Activated CD8-positive, alpha-beta memory T cell treated with anti-CD3 and anti-CD28 coated beads for 48 hours (primary cell): ENCODE results near the gene RPL27.

Source experiments
- DNase-seq, 3 experiments: peaks; one replicate each; pipeline ENCODE4 v3.0.0-alpha.2; 2020; ENCODE audit warnings: low read depth in 2 of 3, low spot score in 2 of 3

Gene RPL27

DNA sequence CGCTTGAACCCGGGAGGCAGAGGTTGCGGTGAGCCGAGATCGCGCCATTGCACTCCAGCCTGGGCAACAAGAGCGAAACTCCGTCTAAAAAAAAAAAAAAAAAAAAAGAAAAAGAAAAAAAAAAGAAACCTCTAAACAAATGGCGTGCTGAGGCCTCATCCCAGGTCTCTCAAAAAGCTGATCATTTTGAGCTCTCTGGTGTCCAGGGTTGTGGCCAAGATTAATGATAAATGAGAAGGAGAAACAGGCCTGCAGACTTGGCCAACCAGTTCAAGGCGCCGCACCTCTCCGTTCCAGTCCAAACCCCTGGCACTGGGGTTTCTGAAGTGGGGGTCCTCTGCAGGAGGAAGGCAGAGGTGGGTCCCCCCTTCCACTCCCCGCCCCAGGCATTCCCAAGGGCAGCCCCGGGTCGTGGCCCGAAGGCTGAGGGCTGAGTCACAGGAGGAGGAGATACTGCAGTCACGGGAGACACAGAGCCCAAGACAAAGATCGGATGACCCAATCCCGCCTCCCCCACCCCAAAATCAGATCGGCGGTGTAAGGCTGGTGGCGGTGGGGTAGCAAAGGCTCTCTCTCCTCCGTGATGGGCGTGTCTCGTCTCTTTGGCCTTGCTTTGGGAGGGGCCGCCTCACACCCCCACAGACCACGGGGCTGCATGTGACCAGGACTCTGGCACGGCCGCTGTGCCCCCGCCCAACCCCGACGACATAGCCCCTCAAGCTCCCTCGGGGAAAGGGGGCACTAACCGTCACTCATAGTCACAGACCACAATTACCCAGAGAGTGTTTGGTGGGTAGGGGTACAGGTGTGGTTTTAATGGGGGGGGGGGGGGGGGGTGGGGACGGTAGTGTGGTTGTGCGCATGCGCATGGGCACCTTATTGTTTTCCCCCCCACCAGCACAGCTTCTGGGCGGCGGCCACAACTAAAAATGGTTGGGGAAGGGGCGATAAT is 22.8 kb downstream of the RPL27 start:
- DNase-seq: no peak

DNA sequence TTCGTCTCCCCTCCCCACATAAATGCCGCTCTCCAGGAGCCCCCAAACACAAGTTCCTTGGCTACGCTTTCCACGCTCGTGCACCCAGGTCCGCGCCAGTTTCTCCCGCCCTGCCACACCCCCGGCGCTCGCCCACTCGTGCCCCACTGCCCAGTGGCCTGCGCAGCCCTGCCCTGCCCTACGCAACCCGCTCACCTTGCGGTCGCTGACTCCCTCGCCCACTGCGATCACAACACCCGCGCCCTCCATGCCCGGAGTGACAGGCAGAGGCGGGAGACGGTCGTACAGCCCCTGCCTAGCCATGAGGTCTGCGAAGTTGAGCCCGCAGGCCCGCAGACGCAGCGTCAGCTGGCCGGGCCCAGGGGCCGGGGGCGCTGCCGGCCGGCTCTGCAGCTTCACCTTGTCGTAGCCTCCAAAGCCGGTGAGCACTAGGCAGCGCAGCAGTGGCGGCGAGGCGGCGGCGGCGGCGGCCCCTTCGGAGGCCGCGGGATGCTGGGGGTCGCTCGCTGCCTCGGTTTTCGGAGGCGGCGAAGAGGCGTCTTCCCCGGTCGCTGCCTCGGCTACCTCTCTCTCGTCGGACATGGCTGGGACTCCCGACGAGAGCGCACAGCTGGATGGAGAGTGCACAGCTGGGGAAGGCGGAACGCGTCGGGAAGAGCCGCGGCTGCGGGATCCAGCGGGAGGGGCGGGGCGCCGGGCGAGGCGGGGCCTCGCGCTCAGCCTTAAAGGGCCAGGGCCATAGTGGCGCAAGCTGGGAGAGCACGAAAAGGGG is 23.7 kb downstream of the RPL27 start, which contains the start of gene VAT1:
VAT1 (minus strand) TSS at position 645 of the 772 bp plus-strand sequence; CDS start at position 582, 63 bp downstream.
- DNase-seq: peak in 1 of 3 experiments; percentile 47

DNA sequence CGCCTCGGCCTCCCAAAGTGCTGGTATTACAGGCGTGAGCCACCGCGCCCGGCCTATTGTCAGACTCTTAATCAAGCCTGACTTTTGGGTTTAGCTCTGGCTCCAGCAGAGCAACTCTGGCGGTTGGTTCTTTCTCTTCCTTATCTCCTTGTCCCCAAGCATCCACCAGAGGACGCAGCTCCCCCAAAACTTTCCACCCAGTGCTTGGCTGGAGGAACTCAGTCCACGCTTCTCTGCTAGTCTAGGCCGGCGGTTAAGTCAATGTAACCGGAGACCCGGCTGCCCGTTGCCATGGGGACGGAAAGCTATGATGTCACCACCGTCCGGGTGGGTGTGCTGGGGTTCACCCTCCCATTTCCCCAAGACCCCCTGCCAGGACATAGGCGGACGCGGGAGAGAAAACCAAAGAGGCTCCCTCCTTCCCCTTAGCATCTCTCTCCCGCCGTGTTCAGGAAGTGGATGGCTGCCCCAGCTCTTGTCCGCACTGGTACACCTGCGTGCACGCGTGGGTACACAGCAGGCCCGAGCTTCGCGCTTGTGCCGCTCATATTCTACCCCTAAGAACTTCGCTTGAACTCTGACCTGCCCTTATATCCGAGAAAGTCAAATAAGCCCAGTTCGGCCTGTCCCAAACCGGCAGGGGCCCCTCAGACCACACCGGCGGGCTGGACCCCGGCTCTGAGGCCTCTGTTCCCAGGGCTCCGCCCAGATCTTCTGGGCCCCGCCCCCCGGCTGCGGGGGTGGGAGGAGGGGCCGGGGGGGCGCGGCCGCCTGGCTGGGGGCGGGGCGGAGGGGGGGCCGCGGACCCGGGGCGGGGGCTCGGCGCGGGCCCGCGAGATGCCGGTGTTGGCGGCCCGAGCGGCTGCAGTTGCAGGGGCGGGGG is 26.4 kb downstream of the RPL27 start, which contains the start of gene RND2:
RND2 (plus strand) TSS at position 825 of the 883 bp plus-strand sequence. CDS start 117 bp downstream, outside the sequence.
- peak; percentile 53 to 57 (median 55) for DNase-seq

DNA sequence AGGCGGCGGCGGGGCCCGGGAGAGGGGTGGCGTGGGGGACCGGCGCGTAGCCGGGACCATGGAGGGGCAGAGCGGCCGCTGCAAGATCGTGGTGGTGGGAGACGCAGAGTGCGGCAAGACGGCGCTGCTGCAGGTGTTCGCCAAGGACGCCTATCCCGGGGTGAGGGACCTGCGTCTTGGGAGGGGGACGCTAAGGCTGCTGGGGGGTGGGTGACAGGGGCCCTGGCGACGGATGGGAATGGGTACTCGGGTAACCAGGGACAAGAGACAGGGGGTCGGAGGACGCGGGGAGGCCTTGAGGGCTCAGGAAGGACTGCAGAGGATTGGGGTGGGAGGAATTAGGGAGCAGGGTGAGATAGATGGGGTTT is 27.1 kb downstream of the RPL27 start:
- no peak for DNase-seq

DNA sequence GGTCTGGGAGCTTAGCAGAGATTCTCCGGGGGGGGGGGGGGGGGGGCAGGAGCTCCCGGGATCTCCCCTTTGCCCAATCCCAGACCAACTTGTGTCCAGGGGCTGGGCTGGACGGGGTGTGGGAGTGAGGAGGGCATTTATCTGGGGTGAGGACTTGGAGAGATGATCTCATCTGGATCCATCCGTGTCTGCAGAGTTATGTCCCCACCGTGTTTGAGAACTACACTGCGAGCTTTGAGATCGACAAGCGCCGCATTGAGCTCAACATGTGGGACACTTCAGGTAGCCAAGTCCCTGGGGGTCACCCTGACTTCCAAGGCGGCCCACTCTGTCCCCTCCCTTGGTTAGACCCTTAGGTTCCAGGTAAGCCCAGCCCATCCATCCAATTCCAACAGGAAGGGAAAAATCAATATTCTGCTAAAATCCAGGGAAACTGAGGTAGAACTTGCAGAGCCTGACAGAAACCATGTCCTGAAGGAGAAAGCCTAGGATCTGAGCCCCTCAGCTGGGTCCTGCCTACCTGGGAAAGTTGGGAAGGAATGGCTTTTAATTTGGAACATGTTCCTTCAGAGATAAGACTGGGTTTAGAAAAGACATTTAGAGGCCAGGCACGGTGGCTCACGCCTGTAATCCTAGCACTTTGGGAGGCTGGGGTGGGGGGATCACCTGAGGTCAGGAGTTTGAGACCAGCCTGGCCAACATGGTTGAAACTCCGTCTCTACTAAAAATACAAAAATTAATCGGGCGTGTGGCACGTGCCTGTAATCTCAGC is 27.7 kb downstream of the RPL27 start:
- no peak for DNase-seq

DNA sequence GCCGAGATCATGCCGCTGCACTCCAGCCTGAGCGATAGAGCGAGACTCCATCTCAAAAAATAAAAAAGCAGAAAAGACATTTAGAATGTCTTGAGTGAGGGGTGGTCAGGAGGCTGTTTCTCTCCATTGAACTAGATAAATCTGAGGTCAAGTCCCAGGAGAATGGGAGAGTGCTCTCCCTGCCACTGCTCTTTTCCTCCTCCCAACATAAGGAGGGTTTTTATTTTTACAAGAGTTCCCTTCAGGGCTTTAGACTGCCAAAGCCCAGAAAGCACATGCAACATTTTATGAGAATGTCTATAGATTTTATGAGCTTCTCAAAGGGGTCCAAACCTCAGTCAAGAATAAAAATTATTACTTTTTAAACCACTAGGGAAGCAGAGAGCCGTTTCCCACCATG is 28.4 kb downstream of the RPL27 start:
- no peak for DNase-seq

DNA sequence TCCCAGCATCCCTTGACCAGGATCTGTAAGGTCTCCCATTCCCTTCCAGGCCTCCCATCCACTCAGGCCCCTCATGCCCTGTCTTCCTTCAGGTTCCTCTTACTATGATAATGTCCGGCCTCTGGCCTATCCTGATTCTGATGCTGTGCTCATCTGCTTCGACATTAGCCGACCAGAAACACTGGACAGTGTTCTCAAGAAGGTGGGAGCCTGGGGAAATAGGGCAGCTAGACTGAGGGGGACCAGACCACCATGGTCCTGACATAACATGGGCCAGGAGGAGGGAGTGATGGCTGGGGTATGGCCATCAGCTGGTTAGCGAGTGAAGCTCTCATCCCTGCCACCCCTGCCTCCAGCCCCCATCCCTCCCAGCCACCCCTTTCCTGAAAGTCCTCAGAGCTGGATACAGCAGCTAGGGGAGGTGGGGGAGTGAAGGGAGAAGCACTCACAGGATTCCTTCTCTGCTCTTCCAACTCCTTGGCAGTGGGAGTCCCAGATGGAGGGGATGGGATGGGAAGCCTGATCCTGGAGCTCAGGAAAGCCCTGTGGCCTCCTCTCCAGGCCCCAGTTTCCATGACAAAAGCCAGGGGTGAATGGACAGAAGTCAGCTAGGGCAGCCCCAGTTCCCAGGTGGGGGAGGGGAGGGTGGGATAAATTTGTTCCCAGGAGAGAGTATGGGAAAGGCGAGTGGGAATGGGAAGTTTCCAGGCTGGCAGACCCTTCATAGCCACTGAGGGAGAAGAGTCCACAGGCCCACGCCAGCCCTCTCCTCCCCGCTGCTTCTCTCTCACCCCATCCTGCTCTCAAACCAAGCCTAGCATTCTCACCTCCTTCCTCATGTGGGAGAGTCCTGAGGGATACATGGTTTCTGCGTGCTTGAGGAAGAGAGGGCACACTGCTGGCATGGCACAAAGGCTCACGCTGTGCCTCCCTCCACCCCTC is 29.1 kb downstream of the RPL27 start:
- DNase-seq: no peak

DNA sequence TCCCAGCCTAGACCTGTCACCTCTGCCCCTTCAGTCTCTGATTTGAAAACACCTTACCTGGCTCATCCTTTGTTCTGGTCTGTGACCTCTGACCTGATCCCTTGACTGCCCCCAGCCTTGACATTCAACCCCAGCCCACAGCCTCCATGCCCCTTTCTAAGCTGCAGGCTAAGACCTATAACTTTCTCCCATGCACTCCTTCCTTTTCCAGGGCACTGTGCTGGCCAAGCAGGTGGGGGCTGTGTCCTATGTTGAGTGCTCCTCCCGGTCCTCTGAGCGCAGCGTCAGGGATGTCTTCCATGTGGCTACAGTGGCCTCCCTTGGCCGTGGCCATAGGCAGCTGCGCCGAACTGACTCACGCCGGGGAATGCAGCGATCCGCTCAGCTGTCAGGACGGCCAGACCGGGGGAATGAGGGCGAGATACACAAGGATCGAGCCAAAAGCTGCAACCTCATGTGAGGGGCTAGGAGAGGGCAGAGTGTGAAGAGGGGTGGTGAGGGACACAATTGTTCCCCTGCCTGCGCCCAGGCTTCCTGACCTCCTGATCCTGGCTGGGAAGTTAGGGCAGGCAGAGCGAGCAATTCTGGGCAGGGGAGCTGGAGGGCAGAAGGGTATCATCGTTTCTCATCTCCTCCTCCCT is 30.1 kb downstream of the RPL27 start:
- DNase-seq: no peak

DNA sequence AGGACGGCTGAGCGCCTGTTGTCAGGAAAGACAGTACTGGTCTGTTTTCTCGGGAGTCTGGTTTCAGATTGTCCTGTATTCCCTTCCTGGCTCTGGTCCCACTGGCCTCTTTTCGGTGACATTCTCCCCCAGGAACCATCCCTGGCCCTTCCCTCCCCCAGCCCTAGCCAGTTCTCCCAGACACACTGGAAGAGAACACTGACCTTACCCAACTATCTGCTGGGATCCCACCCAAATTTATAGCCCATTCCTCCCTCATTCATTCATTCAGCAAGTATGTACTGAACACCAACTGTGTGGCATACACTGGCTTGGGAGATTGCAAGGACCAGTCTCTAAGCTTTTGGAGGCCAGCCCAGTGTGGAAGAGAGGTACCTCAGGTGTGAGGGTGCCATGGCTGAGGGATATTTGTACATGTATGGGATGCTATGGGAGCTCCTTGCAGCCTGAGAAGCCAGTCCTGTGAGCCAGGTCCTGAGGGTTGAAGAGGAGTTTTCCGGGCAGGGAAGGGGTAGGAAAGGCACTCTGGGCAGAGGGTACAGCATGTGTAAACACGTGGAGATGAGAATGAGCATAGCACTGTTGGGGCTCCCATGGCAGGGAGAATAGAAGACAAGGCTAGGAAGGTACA is 32.0 kb downstream of the RPL27 start:
- DNase-seq: no peak

DNA sequence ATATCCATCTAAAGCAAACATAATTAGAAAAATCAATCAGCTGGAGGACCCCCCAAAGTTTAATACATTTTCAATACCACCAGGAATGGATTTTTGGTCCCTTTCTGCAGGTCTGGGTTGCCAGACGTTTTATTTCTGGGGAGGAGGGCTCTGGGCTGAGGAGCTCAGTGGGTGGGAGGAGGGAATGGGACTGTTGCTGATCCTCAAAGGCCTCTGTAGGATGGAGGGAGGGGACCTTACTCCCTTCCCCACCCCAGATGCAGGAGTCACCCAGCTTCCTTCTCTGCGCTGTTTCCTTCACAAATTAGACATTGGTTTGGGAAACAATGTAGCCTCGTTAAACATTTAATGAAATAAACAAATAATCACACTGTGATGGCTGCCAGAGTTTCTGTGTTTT is 33.4 kb downstream of the RPL27 start:
- DNase-seq: no peak

DNA sequence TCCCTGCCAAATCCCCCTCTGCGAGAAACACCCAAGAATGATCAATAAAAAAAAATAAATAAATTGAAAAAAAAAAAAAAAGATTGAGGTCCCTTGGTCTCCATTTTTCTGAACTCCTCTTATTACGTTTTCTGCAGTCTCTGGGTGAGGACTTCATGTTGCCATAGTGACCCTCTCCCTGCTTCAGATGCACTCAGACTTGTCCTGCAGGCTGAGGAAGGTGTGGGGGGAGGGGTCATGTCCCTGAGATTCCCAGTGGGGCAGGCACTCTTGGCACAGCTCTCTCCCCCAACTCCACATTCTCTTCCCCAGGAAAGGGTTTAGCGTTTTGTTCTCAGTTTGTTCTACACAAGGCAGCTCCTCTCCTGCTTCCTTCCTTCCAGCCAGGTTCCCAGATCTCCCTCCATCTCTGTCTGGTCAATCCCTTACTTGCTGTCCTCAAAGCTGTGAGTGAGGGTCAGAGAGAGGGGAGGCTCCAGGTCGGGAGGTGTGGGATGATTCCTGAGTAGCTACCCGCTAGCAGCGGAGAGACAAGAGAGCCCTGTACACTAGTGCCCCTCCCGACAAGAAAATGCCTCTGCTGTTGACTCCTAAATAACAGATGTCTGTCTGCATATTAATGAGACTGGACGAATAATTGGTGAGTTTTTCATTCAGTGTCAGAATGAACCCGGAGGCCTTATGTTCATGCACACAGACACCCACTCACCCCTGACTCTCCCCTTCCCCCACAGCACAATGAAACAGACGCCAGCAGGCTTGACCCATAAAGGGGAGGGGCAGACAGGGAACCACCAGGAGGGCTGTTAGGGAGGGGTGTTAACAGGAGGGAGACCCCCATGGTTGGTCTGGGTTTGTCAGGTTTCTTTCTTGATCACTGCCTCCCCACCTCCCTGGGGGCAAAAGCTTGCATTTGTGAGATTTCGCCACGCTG is 36.0 kb downstream of the RPL27 start:
- no peak for DNase-seq

DNA sequence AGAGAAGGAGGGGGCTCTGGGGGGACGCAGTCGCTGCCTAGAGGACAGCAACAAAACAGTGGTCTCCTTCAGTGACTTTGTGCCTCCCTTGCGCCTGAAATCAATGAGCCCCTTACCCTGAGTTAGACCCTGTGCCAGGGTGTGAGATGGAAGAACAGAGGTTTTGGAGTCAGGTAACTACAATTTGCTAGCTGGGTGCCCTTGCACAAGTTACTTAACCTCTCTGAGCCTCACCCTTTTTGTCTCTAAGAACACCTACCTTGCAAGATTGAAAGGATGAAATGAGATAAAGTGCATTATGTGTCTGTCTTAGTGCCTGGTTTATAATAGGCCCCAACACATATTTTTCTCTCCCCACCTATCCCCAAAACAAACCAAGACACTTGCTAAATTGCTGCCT is 36.7 kb downstream of the RPL27 start:
- no peak for DNase-seq

DNA sequence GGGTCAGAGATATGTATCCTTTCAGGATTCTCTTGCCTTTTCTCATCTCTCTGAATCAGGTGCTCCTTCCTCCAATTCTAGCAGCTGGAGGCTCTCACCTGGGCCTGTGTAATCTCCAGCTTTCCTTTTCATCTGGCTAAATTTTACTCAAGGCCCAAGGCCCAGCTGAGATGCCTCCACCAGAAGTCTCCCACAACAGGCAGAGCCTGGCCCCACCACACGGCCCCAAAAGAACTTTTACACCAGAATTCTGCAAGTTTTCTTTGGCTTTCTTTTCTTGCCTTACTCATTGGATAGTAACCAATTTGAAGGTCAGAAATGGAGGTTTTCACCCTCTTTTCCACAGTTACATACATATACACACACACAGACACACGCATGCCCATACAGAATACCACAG is 41.4 kb downstream of the RPL27 start:
- DNase-seq: no peak

DNA sequence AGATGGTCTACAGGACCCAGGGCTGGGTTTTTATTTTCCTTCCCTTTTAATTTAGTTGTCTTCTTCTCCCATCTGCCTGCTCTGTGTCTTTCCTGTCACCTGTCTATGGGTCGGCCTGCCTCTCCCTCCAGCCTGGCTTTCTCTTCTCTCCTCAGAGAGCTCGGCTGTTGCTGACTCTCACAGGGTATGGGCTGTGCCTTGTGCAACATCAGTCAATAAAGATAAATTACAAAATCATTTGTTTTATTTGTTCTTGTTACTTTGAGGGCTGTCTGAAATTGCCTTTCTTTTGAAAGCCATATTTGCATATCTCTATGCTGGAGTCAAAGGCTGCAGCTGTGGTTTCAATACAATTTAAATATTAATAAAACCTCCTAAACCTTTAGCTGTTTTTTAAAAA is 42.4 kb downstream of the RPL27 start:
- no peak for DNase-seq

DNA sequence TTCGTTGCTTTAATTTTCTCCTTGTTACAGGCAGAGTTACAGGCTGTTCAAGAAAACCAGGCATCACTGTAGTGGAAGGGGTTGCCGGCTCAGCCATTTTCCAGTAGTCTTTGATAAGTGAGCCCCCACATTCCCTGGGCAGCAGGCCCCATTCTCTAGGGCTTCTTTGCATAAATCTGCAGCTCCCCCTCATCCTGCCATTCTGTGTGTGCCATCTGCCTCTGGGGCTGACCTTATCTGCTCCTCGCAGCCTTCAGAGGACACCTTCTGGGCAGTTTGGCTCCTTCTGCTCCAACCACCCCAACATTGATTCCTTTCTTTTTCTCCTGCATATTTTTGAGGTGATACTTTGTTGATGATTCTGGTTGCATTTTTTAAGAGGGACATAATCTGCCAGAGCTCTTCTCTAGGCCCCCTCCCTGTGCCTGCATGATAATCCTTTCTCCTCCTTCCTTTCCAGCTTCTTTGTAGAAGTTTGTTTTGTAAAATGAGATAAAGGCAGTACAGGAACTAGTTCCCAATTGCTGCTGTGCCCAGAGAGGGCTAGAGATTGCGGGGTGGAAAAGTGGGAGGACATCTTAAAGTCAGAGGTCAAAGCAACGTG is 43.9 kb downstream of the RPL27 start:
- DNase-seq: no peak

DNA sequence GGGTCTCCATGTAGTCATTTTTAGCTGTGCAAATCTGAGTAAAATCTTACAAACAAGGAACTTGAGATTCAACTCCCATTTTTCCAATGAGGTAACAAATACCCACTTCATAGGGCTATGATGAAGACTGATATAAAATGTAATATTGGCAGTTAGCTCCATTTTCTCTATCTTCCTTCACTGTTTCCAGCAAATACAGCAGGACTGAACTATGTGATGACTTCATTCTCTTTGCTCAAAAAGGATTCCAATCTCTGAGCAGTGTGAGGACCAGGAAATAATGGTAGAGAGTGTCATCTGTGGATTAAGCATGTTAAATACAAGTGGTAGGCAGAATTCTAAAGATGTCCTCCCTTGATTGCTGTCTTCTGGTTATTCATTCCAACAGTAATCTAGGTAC is 45.1 kb downstream of the RPL27 start:
- DNase-seq: no peak

DNA sequence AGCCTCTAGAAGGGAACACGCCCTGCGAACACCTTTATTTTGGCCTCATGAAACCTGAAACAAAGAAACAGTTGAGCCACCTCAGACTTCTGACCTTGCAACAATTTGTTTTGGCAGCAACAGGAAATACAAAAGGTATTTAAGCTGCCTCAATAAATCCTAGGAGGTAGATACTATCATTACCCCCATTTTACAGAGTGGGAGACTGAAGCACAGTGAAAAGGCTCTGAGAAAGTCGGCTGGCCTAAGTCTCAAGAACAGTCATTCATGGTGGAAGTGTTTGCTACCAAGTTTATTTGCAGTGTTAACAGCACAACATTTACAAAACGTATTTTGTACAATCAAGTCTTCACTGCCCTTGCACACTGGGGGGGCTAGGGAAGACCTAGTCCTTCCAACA is 45.8 kb downstream of the RPL27 start:
- no peak for DNase-seq
